Measurements from ENCODE around the gene TPPP2. TPM values are rescaled to one million over a fixed set of nuclear protein-coding genes. Genes with fewer than 3 reads are reported as not detected.

Gene TPPP2
- polyA plus RNA-seq, 1 donor from 2014 or later: not detected

GRCh38 chr14:21057803-21058675 is 28.0 kb downstream of the TPPP2 start, which contains the start of gene RNASE8:
TSS of gene RNASE8 (plus strand) at chr14:21057822. CDS start at chr14:21057893, 71 bp downstream.
- Histone ChIP-seq H3K27me3 (ENCODE audit: insufficient read depth, low read depth, low read length) (no peaks in the 10 kb centered on the region), H3K79me2 (replicated peaks; ENCODE audit: insufficient read depth, low read length) (no peaks in the 10 kb centered on the region), H2AFZ (ENCODE audit: low read depth, low read length) (no peak within 1 kb of the TSS), H3K4me3 (ENCODE audit: low read length) (no peak within 1 kb of the TSS), H3K4me2 (ENCODE audit: low read length) (no peak within 1 kb of the TSS), H3K9ac (ENCODE audit: low read length) (no peak within 1 kb of the TSS), H4K20me1 (ENCODE audit: insufficient read depth) (no peaks in the 10 kb centered on the region), H3K27ac (ENCODE audit: low read length) (no peak within 1 kb of the TSS), H3K9me3 (ENCODE audit: low read length) (no peaks in the 10 kb centered on the region), H3K9me2 (ENCODE audit: insufficient read depth, low read length) (no peaks in the 10 kb centered on the region), H3F3A (ENCODE audit: insufficient read depth, low read length, poor library complexity, severe bottlenecking) (no peaks in the 10 kb centered on the region), H3K36me3 (ENCODE audit: insufficient read depth, low read length) (no peaks in the 10 kb centered on the region)
- TF ChIP-seq MXI1 (conservative IDR thresholded peaks at IDR 0.05; ENCODE audit: poor library complexity, severe bottlenecking): no peak
- no peak for TF ChIP-seq CTCF (IDR thresholded peaks at IDR 0.05; ENCODE audit: poor library complexity, severe bottlenecking)
- no peak for TF ChIP-seq SMC3 (conservative IDR thresholded peaks at IDR 0.05; ENCODE audit: poor library complexity)
- no peak for TF ChIP-seq TAF1 (IDR thresholded peaks at IDR 0.05; ENCODE audit: low read depth)

GRCh38 chr14:21058903-21059302 is 28.9 kb downstream of the TPPP2 start:
- H2AFZ ChIP-seq (ENCODE audit: low read depth, low read length): no peak overlapping the region
- H3K4me2 ChIP-seq (ENCODE audit: low read length): no peak overlapping the region
- no peak for TF ChIP-seq POLR2AphosphoS5 (IDR thresholded peaks at IDR 0.05)
- no peak for TF ChIP-seq REST (IDR thresholded peaks at IDR 0.05; ENCODE audit: borderline replicate concordance)
- H3K9ac ChIP-seq (ENCODE audit: low read length): no peak overlapping the region
- no peaks in the 10 kb centered on the region for H3F3A ChIP-seq (ENCODE audit: insufficient read depth, low read length, poor library complexity, severe bottlenecking)
- no peaks in the 10 kb centered on the region for H3K9me2 ChIP-seq (ENCODE audit: insufficient read depth, low read length)
- no peaks in the 10 kb centered on the region for H3K36me3 ChIP-seq (ENCODE audit: insufficient read depth, low read length)
- H3K9me3 ChIP-seq (ENCODE audit: low read length): no peaks in the 10 kb centered on the region
- H3K27ac ChIP-seq (ENCODE audit: low read length): no peak overlapping the region
- no peaks in the 10 kb centered on the region for H4K20me1 ChIP-seq (ENCODE audit: insufficient read depth)
- no peaks in the 10 kb centered on the region for H3K27me3 ChIP-seq (ENCODE audit: insufficient read depth, low read depth, low read length)
- no peaks in the 10 kb centered on the region for H3K79me2 ChIP-seq (replicated peaks; ENCODE audit: insufficient read depth, low read length)
- H3K4me3 ChIP-seq (ENCODE audit: low read length): no peak overlapping the region

- no peaks in the 10 kb centered on the region for H3K9me2 ChIP-seq (ENCODE audit: insufficient read depth, low read length)
- no peaks in the 10 kb centered on the region for H3K9me3 ChIP-seq (ENCODE audit: low read length)
- H4K20me1 ChIP-seq (ENCODE audit: insufficient read depth): no peaks in the 10 kb centered on the region
- H3F3A ChIP-seq (ENCODE audit: insufficient read depth, low read length, poor library complexity, severe bottlenecking): no peaks in the 10 kb centered on the region
- H3K79me2 ChIP-seq (replicated peaks; ENCODE audit: insufficient read depth, low read length): no peaks in the 10 kb centered on the region
- H3K36me3 ChIP-seq (ENCODE audit: insufficient read depth, low read length): no peaks in the 10 kb centered on the region
- H3K27ac ChIP-seq (ENCODE audit: low read length): no peak overlapping the region
- H3K4me3 ChIP-seq (ENCODE audit: low read length): no peak overlapping the region
- no peaks in the 10 kb centered on the region for H3K27me3 ChIP-seq (ENCODE audit: insufficient read depth, low read depth, low read length)
- H2AFZ ChIP-seq (ENCODE audit: low read depth, low read length): no peak overlapping the region
- H3K4me2 ChIP-seq (ENCODE audit: low read length): no peak overlapping the region
- no peak overlapping the region for H3K9ac ChIP-seq (ENCODE audit: low read length)
- TF ChIP-seq TAF1 (IDR thresholded peaks at IDR 0.05; ENCODE audit: low read depth): no peak
- no peak for TF ChIP-seq POLR2AphosphoS5 (IDR thresholded peaks at IDR 0.05)
- no peak for TF ChIP-seq CTCF (IDR thresholded peaks at IDR 0.05; ENCODE audit: poor library complexity, severe bottlenecking)
- TF ChIP-seq MXI1 (conservative IDR thresholded peaks at IDR 0.05; ENCODE audit: poor library complexity, severe bottlenecking): no peak
- no peak for TF ChIP-seq EZH2 (IDR thresholded peaks at IDR 0.05; ENCODE audit: borderline replicate concordance, insufficient read depth, low read length, poor library complexity, severe bottlenecking)
- TF ChIP-seq RAD21 (conservative IDR thresholded peaks at IDR 0.05): no peak
- TF ChIP-seq SMC3 (conservative IDR thresholded peaks at IDR 0.05; ENCODE audit: poor library complexity): no peak
- no peak for TF ChIP-seq EP300 (conservative IDR thresholded peaks at IDR 0.05; ENCODE audit: poor library complexity, severe bottlenecking)
Observed at GRCh38 chr14:21059842-21060613, 30.0 kb downstream of the TPPP2 start.

Measured in neural cell (in vitro differentiated cells).